Sigmoid colon (tissue), 7 donors: ENCODE data around the gene EBNA1BP2. TPM values are rescaled to one million over a fixed set of nuclear protein-coding genes. Genes with fewer than 3 reads are reported as not detected.

Experiments used
- polyA plus RNA-seq, 3 donors: library from polyadenylated mRNA; stranded (reverse); fragments of 200-250 nt; gene quantifications; one replicate each; pipeline ENCODE4 v1.2.3, GENCODE V29; 2013
- small RNA-seq, 3 donors: library from RNA; depleted of rRNA; stranded (forward); fragments of <200 nt; gene quantifications; one replicate each; pipeline ENCODE3, GENCODE V24; 2016
- total RNA-seq, 4 donors: library from RNA; depleted of rRNA; stranded (reverse); fragments of >200 nt; gene quantifications; one replicate each; pipeline ENCODE4 v1.1.0, GENCODE V29; 2016
- donor health status: healthy with polysubstance abuse.
- donor health status: Bipolar disorder and iron deficiency.
- donor health status: healthy.

Gene EBNA1BP2
- total and polyA plus RNA-seq, 7 donors = 34.9 to 75.0 (median 48.7) TPM

Small RNAs within 50 kb of the gene (small RNA-seq; reads per million reads assigned to genes)
- 0 reads per million in 3 donors for gene RNA5SP46

Other genes with a start within 250 kb of the EBNA1BP2 start
- gene SLC2A1, start 213.4 kb downstream of the EBNA1BP2 start, total RNA-seq = 10 to 100 TPM in 3 of 4 donors, 1 to 10 TPM in 1; 7.7 to 33.5 (median 15.3) TPM
- 10 to 100 TPM in 1 of 3 donors, 1 to 10 TPM in 2; 4.2 to 44.9 (median 8.8) TPM for gene SLC2A1, start 213.4 kb downstream of the EBNA1BP2 start, polyA plus RNA-seq
- gene CFAP57, start within 50 bp of the EBNA1BP2 start, total RNA-seq = under 1 TPM in 1 of 4 donors, not detected in 3; under 0.01 TPM
- gene CFAP57, start within 50 bp of the EBNA1BP2 start, polyA plus RNA-seq = under 1 TPM in 1 of 3 donors, not detected in 2; 0.06 TPM
- gene TMEM125, start 97.7 kb upstream of the EBNA1BP2 start, total RNA-seq = not detected
- gene TMEM125, start 97.7 kb upstream of the EBNA1BP2 start, polyA plus RNA-seq = 10 to 100 TPM; 29.4 to 41.7 (median 29.6) TPM
- 1 to 10 TPM in 1 of 4 donors, not detected in 3; 2.1 TPM for gene C1orf210, start 113.3 kb upstream of the EBNA1BP2 start, total RNA-seq
- 10 to 100 TPM; 44.6 to 68.5 (median 64.3) TPM for gene C1orf210, start 113.3 kb upstream of the EBNA1BP2 start, polyA plus RNA-seq
- 10 to 100 TPM in 3 of 4 donors, 1 to 10 TPM in 1; 8.8 to 33.8 (median 10.2) TPM for gene TIE1, start 128.7 kb upstream of the EBNA1BP2 start, total RNA-seq
- gene TIE1, start 128.7 kb upstream of the EBNA1BP2 start, polyA plus RNA-seq = 1 to 10 TPM; 1.2 to 9.5 (median 1.8) TPM
- gene MPL, start 165.5 kb upstream of the EBNA1BP2 start, total RNA-seq = not detected
- not detected for gene MPL, start 165.5 kb upstream of the EBNA1BP2 start, polyA plus RNA-seq
- 1 to 10 TPM in 2 of 4 donors, under 1 TPM in 2; 0.66 to 3.4 (median 1.2) TPM for gene CDC20, start 186.7 kb upstream of the EBNA1BP2 start, total RNA-seq
- gene CDC20, start 186.7 kb upstream of the EBNA1BP2 start, polyA plus RNA-seq = 10 to 100 TPM; 11.4 to 65.7 (median 17.1) TPM
- 10 to 100 TPM; 26.8 to 39.6 (median 29.5) TPM for gene ELOVL1, start 195.7 kb upstream of the EBNA1BP2 start, total RNA-seq
- gene ELOVL1, start 195.7 kb upstream of the EBNA1BP2 start, polyA plus RNA-seq = 100 to 1,000 TPM in 1 of 3 donors, 10 to 100 TPM in 2; 43.2 to 155 (median 63.6) TPM
- gene MED8, start 217.5 kb upstream of the EBNA1BP2 start, total RNA-seq = 10 to 100 TPM; 25.3 to 33.4 (median 29.6) TPM
- gene MED8, start 217.5 kb upstream of the EBNA1BP2 start, polyA plus RNA-seq = 10 to 100 TPM; 34.2 to 43.9 (median 36.6) TPM
- gene SZT2, start 217.6 kb upstream of the EBNA1BP2 start, total RNA-seq = 10 to 100 TPM; 19.1 to 47.4 (median 25.2) TPM
- gene SZT2, start 217.6 kb upstream of the EBNA1BP2 start, polyA plus RNA-seq = 10 to 100 TPM in 1 of 3 donors, 1 to 10 TPM in 2; 4.6 to 39.2 (median 4.8) TPM